PFSK-1 (cell line): ENCODE measurements around the gene AMER2.

Experiments used
- FOXP2 ChIP-seq: optimal IDR thresholded peaks from 2 replicates; pipeline ENCODE3; 2011; ENCODE audit warnings: borderline replicate concordance, control low read depth, inconsistent platforms; ENCODE audit not compliant: insufficient read depth; ENCODE audit errors: extremely low read length, extremely low read depth
- POLR2AphosphoS5 ChIP-seq: IDR thresholded peaks from 2 replicates; pipeline ENCODE4 v1.6.1; 2012; ENCODE audit warnings: low read depth, mild to moderate bottlenecking, control low read depth, low read length, moderate library complexity
- SIN3A ChIP-seq: IDR thresholded peaks from 2 replicates; pipeline ENCODE4 v1.6.1; 2012; ENCODE audit warnings: mild to moderate bottlenecking, low read length, moderate library complexity, borderline replicate concordance; ENCODE audit not compliant: insufficient read depth
- TAF1 ChIP-seq: IDR thresholded peaks from 2 replicates; pipeline ENCODE4 v1.6.1; 2012; ENCODE audit warnings: low read length, control low read depth, borderline replicate concordance; ENCODE audit not compliant: insufficient read depth

DNA sequence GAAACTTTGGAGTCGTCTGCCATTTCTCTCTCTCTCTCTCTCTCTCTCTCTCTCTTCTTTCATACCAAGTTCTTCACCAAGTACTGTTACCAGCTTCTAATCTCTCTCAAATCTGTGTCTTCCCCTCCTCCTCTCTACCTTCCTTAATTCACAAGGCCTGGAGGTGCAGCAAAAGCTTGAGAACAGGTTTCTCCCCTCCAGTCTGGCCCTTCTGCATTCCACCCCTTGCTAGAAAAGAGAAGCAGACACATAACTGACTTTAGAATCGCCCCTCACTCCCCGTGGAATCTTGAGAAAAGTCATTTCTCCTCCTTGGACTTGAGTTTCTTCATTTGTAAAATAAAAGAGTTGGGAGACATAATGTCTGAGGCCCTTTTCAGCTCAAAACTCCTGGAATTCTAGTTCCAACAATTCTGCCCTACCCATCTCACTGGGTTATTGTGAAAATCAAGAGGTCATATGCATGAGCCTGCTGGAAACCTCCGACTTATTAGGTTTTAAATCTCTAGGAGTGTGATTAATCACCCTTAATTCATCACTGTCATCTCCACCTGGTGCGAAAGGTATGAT, 20.4 kb downstream of the AMER2 start:
- TF ChIP-seq TAF1 (no peak), FOXP2 (no peak), SIN3A (no peak), POLR2AphosphoS5 (no peak)
